HG03378 (cell line): ENCODE results near the gene ADAMTSL2.
"Not testable (repeated sequence)": the region's sequence is repeated elsewhere in the genome, so short reads cannot be mapped to it uniquely, and the experiment has no call there.

Experiments used
- ATAC-seq: cut with Tn5 transposase; IDR thresholded peaks from one replicate; pipeline ENCODE4 v1.9.1; 2021; ENCODE audit warnings: mild to moderate bottlenecking, moderate library complexity; ENCODE audit not compliant: unreplicated experiment

Gene ADAMTSL2

DNA sequence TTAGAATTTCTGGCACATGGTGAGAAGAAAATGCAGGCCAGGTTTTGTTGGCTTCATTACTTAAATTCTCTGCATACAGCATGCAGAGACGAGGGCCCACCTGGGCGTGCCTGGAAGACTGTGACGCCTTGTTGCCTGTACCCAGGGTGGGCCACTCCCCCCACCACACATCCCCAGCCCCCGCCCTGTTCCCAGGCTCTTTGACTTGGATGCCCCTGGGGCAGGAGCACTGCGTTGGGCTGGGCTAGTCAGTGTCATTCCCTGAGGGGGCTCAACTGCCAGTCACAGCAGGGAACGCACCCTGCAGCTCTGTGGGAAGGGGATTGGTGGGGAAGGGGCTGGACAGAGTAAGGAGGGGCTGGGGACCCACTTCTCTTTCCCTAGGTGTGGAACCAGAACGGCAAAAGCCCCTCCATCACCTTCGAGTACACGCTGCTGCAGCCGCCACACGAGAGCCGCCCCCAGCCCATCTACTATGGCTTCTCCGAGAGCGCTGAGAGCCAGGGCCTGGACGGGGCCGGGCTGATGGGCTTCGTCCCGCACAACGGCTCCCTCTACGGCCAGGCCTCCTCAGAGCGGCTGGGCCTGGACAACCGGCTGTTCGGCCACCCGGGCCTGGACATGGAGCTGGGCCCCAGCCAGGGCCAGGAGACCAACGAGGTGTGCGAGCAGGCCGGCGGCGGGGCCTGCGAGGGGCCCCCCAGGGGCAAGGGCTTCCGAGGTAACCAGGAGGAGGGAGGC is 19.6 kb downstream of the ADAMTSL2 start:
- ATAC-seq: no peak

GRCh38 chr9:133554729-133555128 is 20.2 kb downstream of the ADAMTSL2 start:
- no peak for ATAC-seq

DNA sequence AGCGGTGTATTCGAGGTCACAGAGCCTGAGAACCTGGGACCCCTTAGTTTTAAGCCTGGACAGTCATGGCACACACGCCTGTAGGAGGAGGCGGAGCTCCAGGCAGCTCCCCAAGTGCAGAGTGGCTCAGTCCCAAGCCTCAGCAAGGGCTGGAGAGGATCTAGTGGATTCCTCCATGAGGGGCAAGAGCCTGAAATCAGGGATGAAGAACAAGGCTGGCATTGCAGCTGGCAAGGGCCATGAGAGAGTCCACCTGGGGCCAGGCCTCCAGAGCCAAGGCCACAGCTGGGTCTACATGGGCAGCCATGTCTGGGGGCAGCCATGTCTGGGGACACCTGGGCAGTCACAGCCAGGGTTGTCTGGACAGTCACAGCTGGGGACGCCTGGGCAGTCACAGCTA is 21.9 kb downstream of the ADAMTSL2 start:
- no peak for ATAC-seq

- no peak for ATAC-seq
These were observed 23.1 kb downstream of the ADAMTSL2 start for GRCh38 chr9:133557581-133557980.

- ATAC-seq: no peak
These were observed 24.0 kb downstream of the ADAMTSL2 start for GRCh38 chr9:133558191-133559126.

DNA sequence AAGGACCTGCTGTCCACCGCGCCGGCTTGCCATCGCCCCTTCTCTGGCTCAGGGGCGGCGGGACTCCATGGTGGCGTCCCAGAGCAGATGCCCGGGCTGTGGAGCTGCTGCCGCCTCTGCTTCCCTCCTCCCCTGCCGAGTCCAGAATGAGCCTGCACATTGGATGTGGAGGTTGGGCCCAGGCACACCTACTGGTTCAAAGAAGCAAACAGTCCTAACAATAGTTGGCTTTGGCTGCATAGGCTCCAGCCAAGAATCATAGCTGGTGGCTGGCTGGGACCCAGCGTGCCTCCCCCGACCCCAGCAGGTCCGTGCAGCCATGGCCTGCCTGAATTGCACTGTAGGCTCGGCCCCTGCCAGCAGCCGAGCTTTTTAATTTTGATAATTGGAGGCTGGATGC is 25.8 kb downstream of the ADAMTSL2 start:
- no peak for ATAC-seq

DNA sequence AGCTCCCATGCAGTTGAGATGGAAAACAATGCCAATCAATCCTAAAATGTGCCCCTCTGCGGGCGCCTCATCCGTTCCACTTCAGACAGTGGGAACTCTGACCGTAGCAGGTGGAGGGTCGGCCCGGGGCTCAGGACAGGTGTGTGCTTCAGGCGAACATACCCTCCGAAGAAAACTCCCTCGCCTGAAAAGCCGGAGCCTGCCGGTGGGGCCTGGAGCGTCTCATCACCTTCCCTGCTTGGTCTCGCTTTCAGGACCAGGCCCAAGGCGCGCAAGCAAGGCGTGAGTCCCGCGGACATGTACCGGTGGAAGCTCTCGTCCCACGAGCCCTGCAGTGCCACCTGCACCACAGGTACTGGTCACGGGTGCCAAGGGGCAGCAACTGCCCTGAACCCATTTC is 26.4 kb downstream of the ADAMTSL2 start:
- ATAC-seq: no peak

GRCh38 chr9:133561976-133562554 is 27.6 kb downstream of the ADAMTSL2 start:
- ATAC-seq: no peak

DNA sequence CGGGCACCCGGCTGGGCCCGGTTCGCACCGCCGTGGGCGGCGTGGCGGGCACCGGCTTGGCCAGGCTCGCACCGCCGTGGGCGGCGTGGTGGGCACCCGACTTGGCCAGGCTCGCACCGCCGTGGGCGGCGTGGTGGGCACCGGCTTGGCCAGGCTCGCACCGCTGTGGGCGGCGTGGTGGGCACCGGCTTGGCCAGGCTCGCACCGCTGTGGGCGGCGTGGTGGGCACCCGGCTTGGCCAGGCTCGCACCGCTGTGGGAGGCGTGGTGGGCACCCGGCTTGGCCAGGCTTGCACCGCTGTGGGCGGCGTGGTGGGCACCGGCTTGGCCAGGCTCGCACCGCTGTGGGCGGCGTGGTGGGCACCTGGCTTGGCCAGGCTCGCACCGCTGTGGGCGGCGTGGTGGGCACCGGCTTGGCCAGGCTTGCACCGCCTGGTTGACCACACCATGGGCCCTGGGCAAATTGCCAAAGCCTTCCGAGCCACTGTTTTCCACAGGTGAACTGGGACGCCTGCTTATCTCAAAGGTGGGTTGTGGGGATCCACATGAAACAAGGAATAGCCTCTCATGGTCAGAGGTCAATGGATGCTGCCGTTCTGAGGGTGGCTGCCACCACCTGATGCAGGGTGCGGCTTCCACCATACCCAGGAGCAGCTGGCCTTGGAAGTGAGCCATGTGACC is 28.2 kb downstream of the ADAMTSL2 start:
- ATAC-seq: no peak

GRCh38 chr9:133563291-133563796 is 28.8 kb downstream of the ADAMTSL2 start:
- no peak for ATAC-seq

- ATAC-seq: not testable (repeated sequence)
These were observed 29.3 kb downstream of the ADAMTSL2 start for GRCh38 chr9:133563814-133564213.

- ATAC-seq: no peak
These were observed 30.1 kb downstream of the ADAMTSL2 start for GRCh38 chr9:133564451-133565116.

GRCh38 chr9:133566382-133566781 is 31.9 kb downstream of the ADAMTSL2 start:
- no peak for ATAC-seq

DNA sequence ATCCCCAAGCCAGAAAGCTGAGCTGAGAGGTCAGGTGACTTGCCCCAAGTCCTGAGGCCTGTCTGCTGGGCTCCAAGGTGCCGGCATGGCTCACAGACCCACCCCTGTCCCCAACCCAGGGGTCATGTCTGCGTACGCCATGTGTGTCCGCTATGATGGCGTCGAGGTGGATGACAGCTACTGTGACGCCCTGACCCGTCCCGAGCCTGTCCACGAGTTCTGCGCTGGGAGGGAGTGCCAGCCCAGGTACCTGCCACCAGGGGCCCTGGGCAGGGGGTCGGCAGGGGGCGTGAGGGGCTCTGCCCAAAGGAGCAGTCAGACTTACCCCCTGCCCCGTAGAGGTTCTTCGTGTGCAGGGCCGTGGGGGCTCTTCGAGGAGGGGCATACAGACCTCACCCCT is 32.3 kb downstream of the ADAMTSL2 start:
- ATAC-seq: no peak

DNA sequence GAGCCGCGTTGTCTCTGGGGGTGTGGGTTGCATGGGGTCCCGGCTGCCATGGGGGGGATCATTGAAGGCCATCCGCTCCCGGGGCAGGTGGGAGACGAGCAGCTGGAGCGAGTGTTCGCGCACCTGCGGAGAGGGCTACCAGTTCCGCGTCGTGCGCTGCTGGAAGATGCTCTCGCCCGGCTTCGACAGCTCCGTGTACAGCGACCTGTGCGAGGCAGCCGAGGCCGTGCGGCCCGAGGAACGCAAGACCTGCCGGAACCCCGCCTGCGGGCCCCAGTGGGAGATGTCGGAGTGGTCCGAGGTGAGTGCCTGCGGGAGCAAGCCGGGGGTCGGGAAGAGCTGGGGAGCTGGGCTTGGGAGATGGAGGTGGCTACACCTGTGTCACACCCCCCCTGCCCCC is 33.7 kb downstream of the ADAMTSL2 start:
- ATAC-seq: no peak

GRCh38 chr9:133569121-133569785 is 34.7 kb downstream of the ADAMTSL2 start:
- ATAC-seq: no peak

GRCh38 chr9:133569891-133570690 is 35.6 kb downstream of the ADAMTSL2 start:
- ATAC-seq: no peak

GRCh38 chr9:133570691-133571080 is 36.2 kb downstream of the ADAMTSL2 start:
- ATAC-seq: no peak

DNA sequence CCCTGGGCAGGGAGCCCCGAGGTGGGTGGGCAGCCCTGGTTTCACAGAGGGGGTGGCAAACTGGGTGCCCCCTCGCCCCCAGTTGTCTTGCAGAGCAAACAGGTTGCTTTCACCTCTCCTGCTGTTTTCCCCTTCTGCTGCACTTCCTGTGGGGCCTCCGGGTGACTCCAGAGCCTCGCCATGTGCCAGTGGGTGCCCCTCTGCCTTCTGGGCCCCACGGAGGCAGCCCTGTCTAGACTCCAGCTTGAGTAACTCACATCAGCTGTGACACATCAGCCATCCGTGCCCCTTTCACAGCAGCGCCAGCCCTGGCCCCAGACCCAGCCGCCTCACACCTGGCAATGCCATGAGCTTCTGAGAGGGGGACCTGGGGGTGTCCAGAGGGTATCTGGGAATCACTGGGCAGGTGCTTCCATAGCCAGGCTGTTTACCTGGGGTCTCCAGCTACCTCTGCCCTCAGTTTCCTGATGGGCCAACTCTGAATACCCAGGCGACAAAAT is 36.9 kb downstream of the ADAMTSL2 start:
- ATAC-seq: no peak
